BJ (cell line): ENCODE measurements around the gene RCAN2. TPM values are rescaled to one million over a fixed set of nuclear protein-coding genes. Genes with fewer than 3 reads are reported as not detected.

ENCODE experiments used
- CTCF ChIA-PET: fragments of 350-600 bp; formaldehyde crosslinking; extraction: SDS; loops from one replicate; lab custom pipeline; 2021; ENCODE audit warnings: antibody characterized with exemption, inconsistent platforms; lab: Yijun Ruan, JAX
- POLR2A ChIA-PET: fragments of 300-600 bp; sonication (Branson Sonifier 250); formaldehyde crosslinking; extraction: SDS; loops from one replicate; lab custom pipeline; 2021; ENCODE audit warnings: antibody characterized with exemption; lab: Charles Lee
- DNase-seq: peaks from one replicate; pipeline ENCODE4 v3.0.0-alpha.2; 2011; ENCODE audit warnings: low read depth
- H3K27me3 ChIP-seq: 2 replicates; pipeline ENCODE4 v1.6.0; 2011; ENCODE audit warnings: low read length; ENCODE audit not compliant: control insufficient read depth, insufficient read depth
- H3K36me3 ChIP-seq: 2 replicates; pipeline ENCODE4 v1.5.1; 2011; ENCODE audit warnings: low read length; ENCODE audit not compliant: control insufficient read depth, insufficient read depth
- H3K4me3 ChIP-seq: 2 replicates; pipeline ENCODE4 v1.5.1; 2011; ENCODE audit warnings: low read depth, mild to moderate bottlenecking, control low read depth, low read length
- polyA plus RNA-seq: library from polyadenylated mRNA; depleted of rRNA; stranded (reverse); fragments of >200 nt; gene quantifications from 2 replicates; pipeline ENCODE4 v1.2.3, GENCODE V29; 2011
- TF ChIP-seq, protein P1 (sequence below): IDR thresholded peaks from 2 replicates; pipeline ENCODE4 v1.5.1; 2011; ENCODE audit warnings: low read depth, mild to moderate bottlenecking, control low read depth, inconsistent platforms, low read length, moderate library complexity; ENCODE audit not compliant: insufficient read depth

Gene RCAN2
- polyA plus RNA-seq, 1 experiment = 5.9 TPM

- TF ChIP-seq, protein P1, sequence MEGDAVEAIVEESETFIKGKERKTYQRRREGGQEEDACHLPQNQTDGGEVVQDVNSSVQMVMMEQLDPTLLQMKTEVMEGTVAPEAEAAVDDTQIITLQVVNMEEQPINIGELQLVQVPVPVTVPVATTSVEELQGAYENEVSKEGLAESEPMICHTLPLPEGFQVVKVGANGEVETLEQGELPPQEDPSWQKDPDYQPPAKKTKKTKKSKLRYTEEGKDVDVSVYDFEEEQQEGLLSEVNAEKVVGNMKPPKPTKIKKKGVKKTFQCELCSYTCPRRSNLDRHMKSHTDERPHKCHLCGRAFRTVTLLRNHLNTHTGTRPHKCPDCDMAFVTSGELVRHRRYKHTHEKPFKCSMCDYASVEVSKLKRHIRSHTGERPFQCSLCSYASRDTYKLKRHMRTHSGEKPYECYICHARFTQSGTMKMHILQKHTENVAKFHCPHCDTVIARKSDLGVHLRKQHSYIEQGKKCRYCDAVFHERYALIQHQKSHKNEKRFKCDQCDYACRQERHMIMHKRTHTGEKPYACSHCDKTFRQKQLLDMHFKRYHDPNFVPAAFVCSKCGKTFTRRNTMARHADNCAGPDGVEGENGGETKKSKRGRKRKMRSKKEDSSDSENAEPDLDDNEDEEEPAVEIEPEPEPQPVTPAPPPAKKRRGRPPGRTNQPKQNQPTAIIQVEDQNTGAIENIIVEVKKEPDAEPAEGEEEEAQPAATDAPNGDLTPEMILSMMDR = no peak
- H3K36me3 ChIP-seq = no peaks in the 10 kb centered on the region
- ChIA-PET POLR2A (no interaction called here), CTCF (no interaction called here)
- H3K4me3 ChIP-seq = no peak overlapping the region
- no peak for DNase-seq
- H3K27me3 ChIP-seq = 0 out of 2 replicates have a peak, but pooled peaks cover 2% of the 10 kb centered on the region
Measured at GRCh38 chr6:46190889-46191288, 300.4 kb downstream of the RCAN2 start.

- H3K36me3 ChIP-seq = no peaks in the 10 kb centered on the region
- CTCF ChIA-PET = interaction anchor here (1.1 to 1.4 kb wide), 2 partner anchors 12 to 19 kb away, joined by 3 read pairs; no protein-coding TSS in a partner anchor
- H3K4me3 ChIP-seq = no peak overlapping the region
- TF ChIP-seq, protein P1 = no peak
- DNase-seq = no peak
- POLR2A ChIA-PET = no interaction called here
- no peaks in the 10 kb centered on the region for H3K27me3 ChIP-seq
Measured at GRCh38 chr6:46189726-46190125, 301.5 kb downstream of the RCAN2 start.

GRCh38 chr6:46186583-46186982 is 304.7 kb downstream of the RCAN2 start:
- TF ChIP-seq, protein P1 = no peak
- ChIA-PET CTCF (interaction anchor here (0.7 kb wide), 1 partner anchor 289 kb away, joined by 3 read pairs; no protein-coding TSS in a partner anchor), POLR2A (no interaction called here)
- no peak overlapping the region for H3K4me3 ChIP-seq
- DNase-seq = no peak
- H3K27me3 ChIP-seq = no peaks in the 10 kb centered on the region
- no peaks in the 10 kb centered on the region for H3K36me3 ChIP-seq

- ChIA-PET POLR2A (no interaction called here), CTCF (interaction anchor here (0.9 to 2.2 kb wide), 2 partner anchors 37 to 94 kb away, joined by 3 to 7 read pairs; no protein-coding TSS in a partner anchor)
- DNase-seq = peak; percentile 51
- no peak overlapping the region for H3K4me3 ChIP-seq
- H3K36me3 ChIP-seq = no peaks in the 10 kb centered on the region
- TF ChIP-seq, protein P1 = peak; percentile 18; the same call in 1 of the 2 replicates
- H3K27me3 ChIP-seq = no peaks in the 10 kb centered on the region
Measured at GRCh38 chr6:46184114-46184513, 307.1 kb downstream of the RCAN2 start.

- H3K36me3 ChIP-seq = no peaks in the 10 kb centered on the region
- TF ChIP-seq, protein P1 = no peak
- POLR2A ChIA-PET = no interaction called here
- peaks cover 6% of the 10 kb centered on the region for H3K27me3 ChIP-seq
- DNase-seq = no peak
- CTCF ChIA-PET = interaction anchor here (0.6 to 1.4 kb wide), 2 partner anchors 44 to 745 kb away, joined by 3 to 4 read pairs; no protein-coding TSS in a partner anchor
- H3K4me3 ChIP-seq = no peak overlapping the region
Measured at GRCh38 chr6:46175976-46176375, 315.3 kb downstream of the RCAN2 start.
